Measurements from ENCODE around the gene PAQR5. TPM values are rescaled to one million over a fixed set of nuclear protein-coding genes. Genes with fewer than 3 reads are reported as not detected.

Gene PAQR5
- total and polyA plus RNA-seq, 2 donors (not counting 3 experiments of a cell fraction or from before 2014, with no cell fraction given): 0.08 to 0.09 TPM

GRCh38 chr15:69456208-69457166 is 157.8 kb downstream of the PAQR5 start:
- dilution Hi-C loops (cut with MboI; ENCODE audit: extremely low pct_ligation_motif_present, low sequenced_read_pairs): no loop called here
- H3K79me2 ChIP-seq (ENCODE audit: control insufficient read depth, insufficient read depth, low read length): peaks cover 32% of the 10 kb centered on the region
- H3K36me3 ChIP-seq (ENCODE audit: control insufficient read depth in 2 of 2, extremely low read depth in 1 of 2, insufficient read depth in 2 of 2, low read length in 2 of 2): peaks cover 14 to 16% of the 10 kb centered on the region in 2 experiments
- H3K4me1 ChIP-seq (ENCODE audit: control insufficient read depth, extremely low read depth, insufficient read depth, low read length): peaks cover 24% of the 10 kb centered on the region
- H3K9me1 ChIP-seq (replicated peaks; ENCODE audit: control insufficient read depth, extremely low read depth, insufficient read depth, low read length): no peaks in the 10 kb centered on the region
- ChIA-PET CTCF (interaction anchor here (1.2 kb wide), 2 partner anchors 9 to 13 kb away, joined by 4 to 5 read pairs; no protein-coding TSS in a partner anchor), POLR2A (no interaction called here)
- FAIRE-seq (no peak), DNase-seq (ENCODE audit: low read depth, low spot score) (no peak)
- peaks cover 9% of the 10 kb centered on the region for H4K20me1 ChIP-seq (replicated peaks; ENCODE audit: control insufficient read depth, extremely low read depth, insufficient read depth, low read length)
- no peak overlapping the region for H3K27ac ChIP-seq (ENCODE audit: insufficient read depth, low read depth, low read length)
- no peak overlapping the region for H3K4me2 ChIP-seq (ENCODE audit: insufficient read depth, low read length)
- TF ChIP-seq FOS (IDR thresholded peaks at IDR 0.05; ENCODE audit: borderline replicate concordance, insufficient read depth, low read length): no peak
- peak; percentile 0 for TF ChIP-seq POLR2A (IDR thresholded peaks at IDR 0.05; ENCODE audit: low read depth, low read length)
- no peak overlapping the region for H3K9ac ChIP-seq (replicated peaks; ENCODE audit: extremely low read depth, insufficient read depth, low read length)
- intact Hi-C loops (cut with micrococcal nuclease): no loop called here
- H3K27me3 ChIP-seq (ENCODE audit: control insufficient read depth in 2 of 2, insufficient read depth in 2 of 2, low read length in 2 of 2): no peaks in the 10 kb centered on the region
- no peak overlapping the region for H2AFZ ChIP-seq (ENCODE audit: low read depth, low read length)
- H3K4me3 ChIP-seq (replicated peaks in 1 of 3; ENCODE audit: insufficient read depth in 1 of 3, low read depth in 1 of 3, low read length in 3 of 3): no peak overlapping the region
- BruUV-seq (replicated peaks): no TSS peak
- H3K9me3 ChIP-seq (replicated peaks; ENCODE audit: control insufficient read depth, insufficient read depth, low read length): no peaks in the 10 kb centered on the region

Other genes with a start within 250 kb of the PAQR5 start
- gene GLCE, start 138.3 kb upstream of the PAQR5 start, total RNA-seq: 79.8 and 86.6 TPM in 2 replicates
- 45.4 and 48.1 TPM in 2 replicates for gene GLCE, start 138.3 kb upstream of the PAQR5 start, polyA plus RNA-seq
- 55.7 and 64.7 TPM in 2 replicates for gene KIF23, start 115.4 kb downstream of the PAQR5 start, total RNA-seq
- 14.0 and 25.4 TPM in 2 replicates for gene KIF23, start 115.4 kb downstream of the PAQR5 start, polyA plus RNA-seq
- gene RPLP1, start 153.9 kb downstream of the PAQR5 start, total RNA-seq: 1,595 and 1,603 TPM in 2 replicates
- 2,536 and 2,985 TPM in 2 replicates for gene RPLP1, start 153.9 kb downstream of the PAQR5 start, polyA plus RNA-seq

All from endothelial cell of umbilical vein (primary cell).